Loucy (cell line): Measurements from ENCODE around the gene SKAP2.

ENCODE experiments used
- H2AFZ ChIP-seq: fragments of 200-600 bp; sonication (generic); 2 replicates; pipeline ENCODE4 v1.6.0; 2016; ENCODE audit warnings: antibody characterized with exemption, mild to moderate bottlenecking, low read length, moderate library complexity
- H3F3A ChIP-seq: fragments of 200-600 bp; 2 replicates; pipeline ENCODE4 v1.6.0; 2016; ENCODE audit warnings: antibody characterized with exemption, low read depth, mild to moderate bottlenecking
- H3K27me3 ChIP-seq: fragments of 200-600 bp; sonication (generic); 2 replicates; pipeline ENCODE4 v1.6.1; 2014; ENCODE audit warnings: low read length, mild to moderate bottlenecking; ENCODE audit not compliant: insufficient read depth, poor library complexity, severe bottlenecking
- H3K36me3 ChIP-seq: fragments of 200-600 bp; sonication (generic); 2 replicates; pipeline ENCODE4 v1.6.1; 2016; ENCODE audit warnings: low read length; ENCODE audit not compliant: insufficient read depth
- H3K4me1 ChIP-seq: fragments of 200-600 bp; sonication (generic); 2 replicates; pipeline ENCODE4 v1.5.1; 2014; ENCODE audit warnings: low read length, mild to moderate bottlenecking; ENCODE audit not compliant: insufficient read depth, poor library complexity, severe bottlenecking
- H3K4me2 ChIP-seq: fragments of 200-600 bp; sonication (generic); 2 replicates; pipeline ENCODE4 v1.6.0; 2014; ENCODE audit warnings: antibody characterized with exemption, low read length, low read depth, mild to moderate bottlenecking; ENCODE audit not compliant: poor library complexity, severe bottlenecking
- H3K4me3 ChIP-seq: fragments of 200-600 bp; sonication (generic); 2 replicates; pipeline ENCODE4 v1.5.1; 2014; ENCODE audit warnings: low read length, mild to moderate bottlenecking, mixed read lengths; ENCODE audit not compliant: poor library complexity, severe bottlenecking
- H3K79me2 ChIP-seq: fragments of 200-600 bp; sonication (generic); 2 replicates; pipeline ENCODE4 v1.6.1; 2014; ENCODE audit warnings: low read length; ENCODE audit not compliant: insufficient read depth
- H3K9ac ChIP-seq: fragments of 200-600 bp; sonication (generic); 2 replicates; pipeline ENCODE4 v1.6.0; 2014; ENCODE audit warnings: mild to moderate bottlenecking, low read depth, low read length, moderate library complexity; ENCODE audit not compliant: poor library complexity, severe bottlenecking
- H3K9me2 ChIP-seq: fragments of 200-600 bp; sonication (generic); replicated peaks from 2 replicates; pipeline ENCODE4 v1.6.1; 2016; ENCODE audit warnings: low read depth, low read length, mixed read lengths
- H3K9me3 ChIP-seq: fragments of 200-600 bp; sonication (generic); 2 replicates; pipeline ENCODE4 v1.6.1; 2014; ENCODE audit warnings: mild to moderate bottlenecking, antibody characterized with exemption, low read length, low read depth; ENCODE audit not compliant: insufficient read depth
- H4K20me1 ChIP-seq: fragments of 200-600 bp; sonication (generic); 2 replicates; pipeline ENCODE4 v1.6.0; 2014; ENCODE audit warnings: antibody characterized with exemption, low read length, mild to moderate bottlenecking; ENCODE audit not compliant: insufficient read depth, poor library complexity, severe bottlenecking
- EZH2phosphoT487 ChIP-seq: fragments of 200-600 bp; IDR thresholded peaks from 2 replicates; pipeline ENCODE4 v1.6.1; 2018; ENCODE audit warnings: antibody characterized with exemption, mild to moderate bottlenecking, moderate library complexity, borderline replicate concordance
- TF ChIP-seq, protein P1 (sequence below): fragments of 200-600 bp; sonication (generic); conservative IDR thresholded peaks from 2 replicates; pipeline ENCODE4 v1.5.1; 2014; ENCODE audit warnings: mild to moderate bottlenecking, antibody characterized with exemption, low read length

SKAP2 gene

DNA sequence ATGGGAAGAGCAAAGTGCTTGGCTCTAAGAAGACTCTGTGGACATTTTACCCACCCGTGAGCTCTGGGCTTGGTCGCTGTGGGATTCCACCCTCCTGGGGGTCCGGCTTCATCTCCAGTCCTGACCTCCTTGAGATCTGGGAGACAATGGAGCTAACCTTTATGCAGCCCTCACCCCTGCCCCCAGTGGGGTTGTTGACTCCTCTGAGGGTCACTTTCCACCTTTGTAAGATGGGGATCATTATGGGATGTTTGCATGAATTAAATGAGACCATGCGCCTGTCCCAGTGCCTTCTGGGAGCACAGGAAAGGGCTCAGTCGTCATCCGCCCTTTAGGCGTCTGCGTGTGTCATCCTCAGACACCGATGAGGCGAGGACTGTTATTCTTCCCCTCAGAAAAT lies 237.2 kb downstream of the SKAP2 start:
- Histone ChIP-seq H3K9me2 (no peaks in the 10 kb centered on the region), H3K36me3 (no peaks in the 10 kb centered on the region), H3K4me2 (no peak overlapping the region), H3K4me1 (no peaks in the 10 kb centered on the region), H4K20me1 (no peaks in the 10 kb centered on the region), H3F3A (no peaks in the 10 kb centered on the region), H3K9ac (no peak overlapping the region), H3K79me2 (no peaks in the 10 kb centered on the region), H2AFZ (no peak overlapping the region), H3K4me3 (no peak overlapping the region), H3K9me3 (no peaks in the 10 kb centered on the region), H3K27me3 (no peaks in the 10 kb centered on the region)
- TF ChIP-seq, protein P1, sequence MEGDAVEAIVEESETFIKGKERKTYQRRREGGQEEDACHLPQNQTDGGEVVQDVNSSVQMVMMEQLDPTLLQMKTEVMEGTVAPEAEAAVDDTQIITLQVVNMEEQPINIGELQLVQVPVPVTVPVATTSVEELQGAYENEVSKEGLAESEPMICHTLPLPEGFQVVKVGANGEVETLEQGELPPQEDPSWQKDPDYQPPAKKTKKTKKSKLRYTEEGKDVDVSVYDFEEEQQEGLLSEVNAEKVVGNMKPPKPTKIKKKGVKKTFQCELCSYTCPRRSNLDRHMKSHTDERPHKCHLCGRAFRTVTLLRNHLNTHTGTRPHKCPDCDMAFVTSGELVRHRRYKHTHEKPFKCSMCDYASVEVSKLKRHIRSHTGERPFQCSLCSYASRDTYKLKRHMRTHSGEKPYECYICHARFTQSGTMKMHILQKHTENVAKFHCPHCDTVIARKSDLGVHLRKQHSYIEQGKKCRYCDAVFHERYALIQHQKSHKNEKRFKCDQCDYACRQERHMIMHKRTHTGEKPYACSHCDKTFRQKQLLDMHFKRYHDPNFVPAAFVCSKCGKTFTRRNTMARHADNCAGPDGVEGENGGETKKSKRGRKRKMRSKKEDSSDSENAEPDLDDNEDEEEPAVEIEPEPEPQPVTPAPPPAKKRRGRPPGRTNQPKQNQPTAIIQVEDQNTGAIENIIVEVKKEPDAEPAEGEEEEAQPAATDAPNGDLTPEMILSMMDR = no peak
- no peak for TF ChIP-seq EZH2phosphoT487

DNA sequence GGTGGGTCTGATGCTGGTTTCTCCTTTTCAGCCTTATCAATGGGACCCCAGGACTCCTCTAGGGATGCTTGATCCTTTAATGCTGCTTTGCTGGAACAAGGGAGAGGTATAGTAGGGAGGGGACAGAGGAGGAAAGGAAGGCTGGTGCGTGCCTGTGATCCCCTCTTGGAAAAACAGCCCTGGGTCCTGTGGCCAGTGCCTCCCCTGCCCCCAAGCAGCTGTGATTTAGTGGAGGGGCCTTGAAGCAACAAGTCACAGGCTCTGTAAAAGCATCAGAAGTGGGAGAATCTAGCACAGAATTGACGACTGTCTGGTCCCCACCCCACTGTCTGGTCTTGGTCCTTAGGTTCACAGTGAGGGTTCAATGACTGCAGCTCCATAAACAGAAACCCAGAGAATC lies 237.7 kb downstream of the SKAP2 start:
- Histone ChIP-seq H3K4me2 (no peak overlapping the region), H3K4me1 (no peaks in the 10 kb centered on the region), H3K36me3 (no peaks in the 10 kb centered on the region), H3K9me2 (no peaks in the 10 kb centered on the region), H4K20me1 (no peaks in the 10 kb centered on the region), H3K27me3 (no peaks in the 10 kb centered on the region), H3K79me2 (no peaks in the 10 kb centered on the region), H3K4me3 (no peak overlapping the region), H2AFZ (no peak overlapping the region), H3K9me3 (no peaks in the 10 kb centered on the region), H3K9ac (no peak overlapping the region), H3F3A (no peaks in the 10 kb centered on the region)
- TF ChIP-seq EZH2phosphoT487 = no peak
- TF ChIP-seq, protein P1 = no peak

DNA sequence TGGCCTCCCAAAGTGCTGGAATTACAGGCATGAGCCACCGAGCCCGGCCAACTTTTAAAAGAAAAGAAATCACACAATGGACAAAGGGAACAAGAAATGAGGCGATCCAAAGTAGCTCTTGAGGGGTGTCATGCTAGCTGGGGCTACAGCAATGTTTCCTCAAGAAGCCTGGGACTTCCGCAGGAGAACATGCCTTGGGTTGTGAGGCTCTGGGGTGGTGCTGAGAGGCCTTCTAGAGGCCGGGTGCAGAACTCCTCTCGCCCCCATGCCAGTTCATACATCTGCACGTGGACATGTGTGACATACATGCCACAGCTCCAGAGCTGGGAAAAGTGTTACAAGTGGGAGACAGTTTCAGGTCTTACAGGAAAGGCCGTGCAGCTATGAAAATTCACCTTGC lies 238.2 kb downstream of the SKAP2 start:
- Histone ChIP-seq H3F3A (no peaks in the 10 kb centered on the region), H3K9me3 (no peaks in the 10 kb centered on the region), H3K4me3 (no peak overlapping the region), H3K9ac (no peak overlapping the region), H3K4me2 (no peak overlapping the region), H4K20me1 (no peaks in the 10 kb centered on the region), H2AFZ (no peak overlapping the region), H3K79me2 (no peaks in the 10 kb centered on the region), H3K27me3 (no peaks in the 10 kb centered on the region), H3K9me2 (no peaks in the 10 kb centered on the region), H3K4me1 (no peaks in the 10 kb centered on the region), H3K36me3 (no peaks in the 10 kb centered on the region)
- TF ChIP-seq, protein P1 = no peak
- no peak for TF ChIP-seq EZH2phosphoT487
